Hepatocyte (in vitro differentiated cells): ENCODE results near the gene F7. TPM values are rescaled to one million over a fixed set of nuclear protein-coding genes. Genes with fewer than 3 reads are reported as not detected.

Experiments
- DNase-seq: peaks from one replicate; pipeline ENCODE4 v3.0.0-alpha.2; 2016; ENCODE audit warnings: low spot score
- H2AFZ ChIP-seq: fragments of 200-600 bp; sonication (generic); 2 replicates; pipeline ENCODE4 v1.6.0; 2016; ENCODE audit warnings: antibody characterized with exemption, mild to moderate bottlenecking
- H3K27ac ChIP-seq: fragments of 200-600 bp; sonication (generic); 2 replicates; pipeline ENCODE4 v1.5.1; 2016; ENCODE audit warnings: mild to moderate bottlenecking
- H3K27me3 ChIP-seq: fragments of 200-600 bp; sonication (generic); 2 replicates; pipeline ENCODE4 v1.6.1; 2016
- H3K36me3 ChIP-seq: fragments of 200-600 bp; sonication (generic); replicated peaks from 2 replicates; pipeline ENCODE4 v1.5.1; 2016; ENCODE audit warnings: low read depth; ENCODE audit not compliant: insufficient read depth
- H3K4me1 ChIP-seq: fragments of 200-600 bp; sonication (generic); 2 replicates; pipeline ENCODE4 v1.5.1; 2016; ENCODE audit warnings: mild to moderate bottlenecking, moderate library complexity; ENCODE audit not compliant: insufficient read depth
- H3K4me2 ChIP-seq: fragments of 200-600 bp; sonication (generic); 2 replicates; pipeline ENCODE4 v1.6.0; 2016
- H3K4me3 ChIP-seq: fragments of 200-600 bp; sonication (generic); 2 replicates; pipeline ENCODE4 v1.5.1; 2016; ENCODE audit warnings: mild to moderate bottlenecking
- H3K79me2 ChIP-seq: fragments of 200-600 bp; sonication (generic); 2 replicates; pipeline ENCODE4 v1.6.0; 2017; ENCODE audit warnings: mild to moderate bottlenecking
- H3K9me2 ChIP-seq: fragments of 200-600 bp; sonication (generic); replicated peaks from 2 replicates; pipeline ENCODE4 v1.6.0; 2017; ENCODE audit warnings: mild to moderate bottlenecking; ENCODE audit not compliant: insufficient read depth
- H3K9me3 ChIP-seq: fragments of 200-600 bp; sonication (generic); 2 replicates; pipeline ENCODE4 v1.5.1; 2016; ENCODE audit warnings: low read depth, mild to moderate bottlenecking
- H4K20me1 ChIP-seq: fragments of 200-600 bp; sonication (generic); 2 replicates; pipeline ENCODE4 v1.6.0; 2016; ENCODE audit warnings: mild to moderate bottlenecking; ENCODE audit not compliant: insufficient read depth, poor library complexity, severe bottlenecking
- EZH2 ChIP-seq: fragments of 200-600 bp; sonication (generic); IDR thresholded peaks from 2 replicates; pipeline ENCODE4 v1.6.1; 2016; ENCODE audit warnings: antibody characterized with exemption, mild to moderate bottlenecking, borderline replicate concordance
- EZH2phosphoT487 ChIP-seq: fragments of 200-600 bp; sonication (generic); IDR thresholded peaks from one replicate; pipeline ENCODE4 v1.6.1; 2018; ENCODE audit warnings: antibody characterized with exemption, mild to moderate bottlenecking, low read depth, moderate library complexity; ENCODE audit not compliant: unreplicated experiment, severe bottlenecking
- WGBS: methylation state at CpG from one replicate; pipeline ENCODE4 v1.1.6; 2016; ENCODE audit warnings: low lambda C conversion rate; ENCODE audit errors: missing lambda C conversion rate; 5-methylcytosine and 5-hydroxymethylcytosine counted together
- polyA plus RNA-seq: library from polyadenylated mRNA; unstranded; fragments of >200 nt; fragmentation: Nextera tagmentation; extraction: Ambion mirVana; gene quantifications from 2 replicates; pipeline ENCODE4 v1.2.1, GENCODE V29; 2016
- total RNA-seq: library from RNA; depleted of rRNA; stranded (reverse); fragments of >200 nt; gene quantifications from 2 replicates; pipeline ENCODE4 v1.2.3, GENCODE V29; 2014
- TF ChIP-seq, protein P1 (sequence below): fragments of 200-600 bp; sonication (generic); IDR thresholded peaks from 2 replicates; pipeline ENCODE4 v1.5.1; 2016; ENCODE audit warnings: antibody characterized with exemption, mild to moderate bottlenecking; ENCODE audit not compliant: poor library complexity

Gene F7
- total and polyA plus RNA-seq, 2 experiments from 2014 or later, result 12.6 to 24.0 TPM

- Histone ChIP-seq H3K4me3 (no peak overlapping the region), H3K4me1 (no peaks in the 10 kb centered on the region), H3K9me2 (no peaks in the 10 kb centered on the region), H4K20me1 (no peaks in the 10 kb centered on the region), H3K27ac (no peak overlapping the region), H3K4me2 (no peak overlapping the region), H2AFZ (no peak overlapping the region), H3K9me3 (no peaks in the 10 kb centered on the region), H3K79me2 (no peaks in the 10 kb centered on the region), H3K27me3 (no peaks in the 10 kb centered on the region), H3K36me3 (no peaks in the 10 kb centered on the region)
- TF ChIP-seq, protein P1, sequence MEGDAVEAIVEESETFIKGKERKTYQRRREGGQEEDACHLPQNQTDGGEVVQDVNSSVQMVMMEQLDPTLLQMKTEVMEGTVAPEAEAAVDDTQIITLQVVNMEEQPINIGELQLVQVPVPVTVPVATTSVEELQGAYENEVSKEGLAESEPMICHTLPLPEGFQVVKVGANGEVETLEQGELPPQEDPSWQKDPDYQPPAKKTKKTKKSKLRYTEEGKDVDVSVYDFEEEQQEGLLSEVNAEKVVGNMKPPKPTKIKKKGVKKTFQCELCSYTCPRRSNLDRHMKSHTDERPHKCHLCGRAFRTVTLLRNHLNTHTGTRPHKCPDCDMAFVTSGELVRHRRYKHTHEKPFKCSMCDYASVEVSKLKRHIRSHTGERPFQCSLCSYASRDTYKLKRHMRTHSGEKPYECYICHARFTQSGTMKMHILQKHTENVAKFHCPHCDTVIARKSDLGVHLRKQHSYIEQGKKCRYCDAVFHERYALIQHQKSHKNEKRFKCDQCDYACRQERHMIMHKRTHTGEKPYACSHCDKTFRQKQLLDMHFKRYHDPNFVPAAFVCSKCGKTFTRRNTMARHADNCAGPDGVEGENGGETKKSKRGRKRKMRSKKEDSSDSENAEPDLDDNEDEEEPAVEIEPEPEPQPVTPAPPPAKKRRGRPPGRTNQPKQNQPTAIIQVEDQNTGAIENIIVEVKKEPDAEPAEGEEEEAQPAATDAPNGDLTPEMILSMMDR, result no peak
- TF ChIP-seq EZH2, result no peak
- TF ChIP-seq EZH2phosphoT487, result no peak
- WGBS, result 90% methylated on average over 10 of the region's 10 CpGs
- no peak for DNase-seq
Observed at GRCh38 chr13:113066142-113066455, 39.5 kb upstream of the F7 start.

DNA sequence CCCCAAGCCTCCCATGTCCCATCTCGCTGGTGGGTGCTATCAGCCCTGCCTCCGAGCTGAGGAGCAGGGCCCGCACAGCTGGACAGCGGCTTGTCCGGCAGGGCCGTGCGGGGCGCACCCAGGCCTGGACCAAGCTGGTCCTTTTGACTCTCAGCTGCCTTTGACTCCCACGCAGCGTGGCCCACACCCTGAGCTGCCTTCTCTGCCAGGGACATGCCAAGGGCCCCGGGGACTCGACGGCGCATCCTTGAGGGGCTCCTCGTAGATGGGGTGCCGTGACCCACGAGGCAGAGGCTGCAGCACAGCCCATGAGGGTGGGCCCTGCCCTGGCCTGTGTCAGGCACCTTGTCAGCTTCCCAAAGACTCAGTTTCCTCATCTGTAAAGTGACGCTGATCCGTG is 38.8 kb upstream of the F7 start:
- Histone ChIP-seq H3K4me2 (no peak overlapping the region), H3K36me3 (no peaks in the 10 kb centered on the region), H2AFZ (no peak overlapping the region), H3K27me3 (no peaks in the 10 kb centered on the region), H3K4me1 (no peaks in the 10 kb centered on the region), H3K4me3 (no peak overlapping the region), H3K27ac (no peak overlapping the region), H3K9me2 (no peaks in the 10 kb centered on the region), H4K20me1 (no peaks in the 10 kb centered on the region), H3K79me2 (no peaks in the 10 kb centered on the region), H3K9me3 (no peaks in the 10 kb centered on the region)
- TF ChIP-seq EZH2phosphoT487 (no peak), EZH2 (no peak)
- TF ChIP-seq, protein P1, result no peak
- WGBS, result 94% methylated on average over 14 of the region's 19 CpGs
- no peak for DNase-seq

- Histone ChIP-seq H3K36me3 (no peaks in the 10 kb centered on the region), H3K27ac (no peak overlapping the region)
- TF ChIP-seq EZH2 (no peak), EZH2phosphoT487 (no peak)
- TF ChIP-seq, protein P1, result no peak
Observed at GRCh38 chr13:113069861-113070805, 35.5 kb upstream of the F7 start.

More at GRCh38 chr13:113069861-113070805, 35.5 kb upstream of the F7 start:
- no peak for DNase-seq
- WGBS, result 85% methylated on average over 41 of the region's 41 CpGs
- H3K79me2 ChIP-seq, result no peaks in the 10 kb centered on the region
- H3K4me3 ChIP-seq, result no peak overlapping the region
- H3K9me3 ChIP-seq, result no peaks in the 10 kb centered on the region
- no peaks in the 10 kb centered on the region for H3K4me1 ChIP-seq
- H2AFZ ChIP-seq, result no peak overlapping the region
- no peaks in the 10 kb centered on the region for H4K20me1 ChIP-seq
- no peak overlapping the region for H3K4me2 ChIP-seq
- H3K27me3 ChIP-seq, result no peaks in the 10 kb centered on the region
- H3K9me2 ChIP-seq, result no peaks in the 10 kb centered on the region
